GM21360 (cell line): ENCODE results near the gene ANKEF1.

Experiments used
- ATAC-seq: cut with Tn5 transposase; IDR thresholded peaks from one replicate; pipeline ENCODE4 v1.9.1; 2021; ENCODE audit warnings: mild to moderate bottlenecking, moderate library complexity; ENCODE audit not compliant: unreplicated experiment

The ANKEF1 gene

GRCh38 chr20:10078403-10078802 is 43.6 kb downstream of the ANKEF1 start:
- no peak for ATAC-seq

GRCh38 chr20:10079964-10080363 is 45.2 kb downstream of the ANKEF1 start:
- no peak for ATAC-seq

- no peak for ATAC-seq
These were observed 45.8 kb downstream of the ANKEF1 start for GRCh38 chr20:10080574-10080973.

- no peak for ATAC-seq
These were observed 55.2 kb downstream of the ANKEF1 start for GRCh38 chr20:10089871-10090587.

GRCh38 chr20:10090588-10091166 is 55.9 kb downstream of the ANKEF1 start:
- ATAC-seq: peak; percentile 85

GRCh38 chr20:10093087-10093591 is 58.4 kb downstream of the ANKEF1 start:
- no peak for ATAC-seq

GRCh38 chr20:10094566-10095173 is 59.9 kb downstream of the ANKEF1 start:
- no peak for ATAC-seq

GRCh38 chr20:10096790-10097189 is 62.0 kb downstream of the ANKEF1 start:
- no peak for ATAC-seq

GRCh38 chr20:10105046-10105445 is 70.3 kb downstream of the ANKEF1 start:
- ATAC-seq: no peak
